GM12878 (cell line): ENCODE measurements around the gene MUC20. TPM values are rescaled to one million over a fixed set of nuclear protein-coding genes. Genes with fewer than 3 reads are reported as not detected.

ENCODE experiments used
- ATAC-seq: fragments of 200-7000 bp; cut with Tn5 transposase; 3 replicates; pipeline ENCODE4 v1.9.1; 2020; ENCODE audit warnings: mild to moderate bottlenecking, moderate library complexity
- BruUV-seq: library from RNA; stranded (reverse); fragments of 400-500 nt; replicated peaks from 2 replicates; lab custom pipeline; 2021; lab: Mats Ljungman, UMichigan
- CTCF ChIA-PET: fragments of 300-600 bp; sonication (Branson Sonifier 250); formaldehyde crosslinking; extraction: SDS; loops from one replicate; lab custom pipeline; 2021; ENCODE audit warnings: inconsistent platforms; lab: Yijun Ruan, JAX
- POLR2A ChIA-PET: fragments of 350-600 bp; formaldehyde crosslinking; extraction: SDS; loops from one replicate; lab custom pipeline; 2021; ENCODE audit warnings: inconsistent platforms; lab: Charles Lee
- RAD21 ChIA-PET: fragments of 300-600 bp; sonication (Branson Sonifier 250); formaldehyde crosslinking; loops from one replicate; lab custom pipeline; 2023; ENCODE audit warnings: antibody characterized with exemption; ENCODE audit not compliant: unreplicated experiment; lab: Charles Lee
- SMC1A ChIA-PET: fragments of 300-600 bp; sonication (Branson Sonifier 250); formaldehyde crosslinking; loops from one replicate; lab custom pipeline; 2023; ENCODE audit not compliant: unreplicated experiment, uncharacterized antibody; lab: Charles Lee
- DNase-seq: peaks from one replicate; pipeline ENCODE4 v3.0.0-alpha.2; 2011; ENCODE audit warnings: low read depth, low spot score
- FAIRE-seq: peaks from 3 replicates; lab custom pipeline; 2011; peaks lifted over from hg19 to GRCh38; lab: Jason Lieb, UNC
- H2AFZ ChIP-seq: 2 replicates; pipeline ENCODE4 v1.6.0; 2011; ENCODE audit warnings: low read depth, low read length, control low read depth; ENCODE audit not compliant: control insufficient read depth
- H3K27ac ChIP-seq: 2 replicates; pipeline ENCODE4 v1.5.1; 2011; ENCODE audit warnings: control low read depth; ENCODE audit not compliant: control insufficient read depth, insufficient read depth
- H3K27me3 ChIP-seq, 2 experiments: replicated peaks in 1 of 2; 2 replicates each; pipeline versions ENCODE4 v1.6.0 to v1.6.1; 2011; ENCODE audit warnings: low read length in 1 of 2; ENCODE audit not compliant: control insufficient read depth in 2 of 2, insufficient read depth in 2 of 2
- H3K36me3 ChIP-seq, 2 experiments: 2 replicates each; pipeline ENCODE4 v1.5.1; 2011; ENCODE audit warnings: low read length in 1 of 2; ENCODE audit not compliant: control insufficient read depth in 2 of 2, insufficient read depth in 2 of 2
- H3K4me1 ChIP-seq: 2 replicates; pipeline ENCODE4 v1.6.1; 2011; ENCODE audit warnings: mild to moderate bottlenecking, low read length, moderate library complexity, mixed read lengths; ENCODE audit not compliant: control insufficient read depth, insufficient read depth
- H3K4me2 ChIP-seq: 2 replicates; pipeline ENCODE4 v1.6.0; 2011; ENCODE audit warnings: control low read depth; ENCODE audit not compliant: control insufficient read depth, insufficient read depth
- H3K4me3 ChIP-seq: fragments of 200-600 bp; sonication (generic); 2 replicates; pipeline ENCODE4 v1.5.1; 2016
- H3K79me2 ChIP-seq: 2 replicates; pipeline ENCODE4 v1.6.0; 2011; ENCODE audit warnings: low read length; ENCODE audit not compliant: control insufficient read depth, insufficient read depth
- H3K9ac ChIP-seq: 2 replicates; pipeline ENCODE4 v1.8.0; 2011; ENCODE audit warnings: low read length, control low read depth, mixed read lengths; ENCODE audit not compliant: control insufficient read depth, insufficient read depth
- H3K9me3 ChIP-seq: replicated peaks from 3 replicates; pipeline ENCODE4 v1.5.1; 2011; ENCODE audit warnings: mild to moderate bottlenecking, low read length; ENCODE audit not compliant: control insufficient read depth, insufficient read depth
- H4K20me1 ChIP-seq: 2 replicates; pipeline ENCODE4 v1.6.0; 2011; ENCODE audit not compliant: control insufficient read depth, insufficient read depth
- BACH1 ChIP-seq: fragments of 450-650 bp; IDR thresholded peaks from 2 replicates; pipeline ENCODE4 v1.6.1; 2017; ENCODE audit warnings: mild to moderate bottlenecking, borderline replicate concordance
- CHD1 ChIP-seq: IDR thresholded peaks from 2 replicates; pipeline ENCODE4 v1.6.1; 2012; ENCODE audit warnings: low read depth, low read length, improper control_type of control experiment
- GABPA ChIP-seq: IDR thresholded peaks from 2 replicates; pipeline ENCODE4 v1.6.1; 2014; ENCODE audit warnings: antibody characterized with exemption, low read depth, mild to moderate bottlenecking, inconsistent platforms
- JUNB ChIP-seq: IDR thresholded peaks from 2 replicates; pipeline ENCODE4 v1.6.1; 2016; ENCODE audit warnings: antibody characterized with exemption, mild to moderate bottlenecking
- PAX5 ChIP-seq: IDR thresholded peaks from 2 replicates; pipeline ENCODE4 v1.6.1; 2011; ENCODE audit warnings: low read depth, low read length, borderline replicate concordance
- PAX8 ChIP-seq: fragments of 450-650 bp; IDR thresholded peaks from 2 replicates; pipeline ENCODE4 v1.6.1; 2017; ENCODE audit warnings: mild to moderate bottlenecking, moderate library complexity
- SPI1 ChIP-seq: IDR thresholded peaks from 2 replicates; pipeline ENCODE4 v1.6.1; 2011; ENCODE audit warnings: low read depth, mild to moderate bottlenecking, low read length, moderate library complexity, borderline replicate concordance; ENCODE audit not compliant: insufficient read depth
- WGBS: methylation state at CpG from one replicate; pipeline ENCODE4 v1.1.6; 2016; ENCODE audit warnings: low lambda C conversion rate; ENCODE audit not compliant: insufficient replicate concordance, insufficient coverage; ENCODE audit errors: missing lambda C conversion rate; 5-methylcytosine and 5-hydroxymethylcytosine counted together
- in situ Hi-C: fragments of 300-500 bp; cut with MboI; formaldehyde crosslinking; loops from 9 replicates; pipeline ENCODE4 v1.14.3; 2018; ENCODE audit warnings: mixed read lengths
- intact Hi-C: fragments of 100-400 bp; cut with micrococcal nuclease; formaldehyde crosslinking; loops from one replicate; pipeline ENCODE4 v1.14.2; 2022; ENCODE audit not compliant: unreplicated experiment
- polyA plus RNA-seq, 11 experiments: library from polyadenylated mRNA; depleted of rRNA in 4 of 11; unstranded in 6 of 11; stranded (reverse) in 5 of 11; fragments of >200 nt; fragmentation: Nextera tagmentation in 4 of 11; fragmentation: Illumina TruSeq in 1 of 11; extraction: Ambion mirVana in 4 of 11; extraction: Trizol in 1 of 11; gene quantifications; 1 replicate in 1 of 11; 2 replicates in 10 of 11; pipeline versions ENCODE4 v1.2.1 to v1.2.3, GENCODE V29; 2011 to 2016; ENCODE audit warnings: inconsistent platforms in 2 of 11, missing spikeins in 2 of 11, low read depth in 1 of 11
- total RNA-seq, 4 experiments: library from RNA; depleted of rRNA in 3 of 4; stranded (reverse); fragments of >200 nt in 3 of 4; fragmentation: Illumina TruSeq in 1 of 4; extraction: Trizol in 1 of 4; gene quantifications; 2 replicates each; pipeline versions ENCODE4 v1.2.1 to v1.2.3, GENCODE V29; 2013 to 2021
- TF ChIP-seq, protein P1 (sequence below): IDR thresholded peaks from 2 replicates; pipeline ENCODE4 v1.6.1; 2012; ENCODE audit warnings: low read depth, low read length, improper control_type of control experiment
- TF ChIP-seq, protein P2 (sequence below): fragments of 450-650 bp; formaldehyde crosslinking; IDR thresholded peaks from 2 replicates; pipeline ENCODE4 v1.5.0; 2022; ENCODE audit warnings: mild to moderate bottlenecking, missing genetic modification characterization
- TF ChIP-seq, protein P3 (sequence below): fragments of 450-650 bp; IDR thresholded peaks from 2 replicates; pipeline ENCODE4 v1.6.1; 2016; ENCODE audit warnings: mild to moderate bottlenecking
- TF ChIP-seq, protein P4 (sequence below): fragments of 450-650 bp; IDR thresholded peaks from 2 replicates; pipeline ENCODE4 v1.6.1; 2014; ENCODE audit warnings: mild to moderate bottlenecking

The MUC20 gene
- total and polyA plus RNA-seq, 10 of the 15 experiments (the other 5 are each of a cell fraction or from before 2014, with no cell fraction given), result 0.04 to 0.46 (median 0.17) TPM; not detected in 3

DNA sequence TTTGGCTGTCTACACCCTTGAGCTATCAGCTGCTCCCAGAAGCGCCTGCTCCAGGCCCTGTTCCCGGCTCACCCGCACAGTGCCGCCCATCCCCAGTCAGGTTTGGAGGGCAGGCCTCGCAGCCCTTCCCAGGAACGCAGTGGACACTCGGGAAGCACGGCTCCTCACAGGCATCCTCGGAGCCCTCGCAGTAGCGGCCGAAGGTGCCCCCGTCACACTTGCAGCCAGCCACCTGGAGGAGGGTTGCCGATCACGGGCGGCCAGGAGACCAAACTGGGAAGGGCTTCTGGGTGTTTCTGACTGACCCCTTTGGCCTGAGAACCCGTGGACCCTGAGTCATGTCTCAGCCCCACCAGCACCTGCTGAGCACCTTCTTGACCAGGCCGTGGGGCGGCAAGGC, 33.4 kb downstream of the MUC20 start:
- BruUV-seq, result no TSS peak
- no peak for DNase-seq
- no peaks in the 10 kb centered on the region; a peak in 2 of 4 replicates for H3K27me3 ChIP-seq
- H3K27ac ChIP-seq, result no peak overlapping the region
- no peak for ATAC-seq
- no peak overlapping the region for H3K4me3 ChIP-seq
- TF ChIP-seq JUNB, result no peak
- RAD21 ChIA-PET, result no interaction called here
- POLR2A ChIA-PET, result no interaction called here
- FAIRE-seq, result no peak
- H3K9me3 ChIP-seq, result no peaks in the 10 kb centered on the region
- H3K4me2 ChIP-seq, result no peak overlapping the region
- no peak overlapping the region for H2AFZ ChIP-seq
- WGBS, result 74% methylated on average over 19 of the region's 19 CpGs
- intact Hi-C loops, result no loop called here
- no peaks in the 10 kb centered on the region for H3K4me1 ChIP-seq
- H3K9ac ChIP-seq, result no peak overlapping the region
- no peaks in the 10 kb centered on the region for H4K20me1 ChIP-seq
- SMC1A ChIA-PET, result no interaction called here
- no peaks in the 10 kb centered on the region for H3K36me3 ChIP-seq
- in situ Hi-C loops, result loop anchor here (10.0 kb wide), 1 partner anchor 61 kb away; the partner anchor contains the start of gene MUC4
- no peaks in the 10 kb centered on the region for H3K79me2 ChIP-seq
- CTCF ChIA-PET, result no interaction called here

- in situ Hi-C loops, result loop anchor here (5.0 to 10.0 kb wide), 2 partner anchors 60 to 82 kb away; partner anchors contain the start of gene MUC4
- Histone ChIP-seq H3K27ac (no peak overlapping the region), H3K4me2 (no peak overlapping the region), H3K4me3 (no peak overlapping the region), H4K20me1 (no peaks in the 10 kb centered on the region), H3K27me3 (no peaks in the 10 kb centered on the region; a peak in 2 of 4 replicates), H3K36me3 (no peaks in the 10 kb centered on the region), H3K4me1 (no peaks in the 10 kb centered on the region), H3K9ac (no peak overlapping the region), H3K79me2 (no peaks in the 10 kb centered on the region), H3K9me3 (no peaks in the 10 kb centered on the region), H2AFZ (no peak overlapping the region)
- SMC1A ChIA-PET, result no interaction called here
- CTCF ChIA-PET, result no interaction called here
- intact Hi-C loops, result no loop called here
- POLR2A ChIA-PET, result no interaction called here
- BruUV-seq, result no TSS peak
- RAD21 ChIA-PET, result no interaction called here
- ATAC-seq (no peak), FAIRE-seq (no peak), DNase-seq (no peak)
- 23% methylated on average over 7 of the region's 7 CpGs for WGBS
- TF ChIP-seq, protein P1, sequence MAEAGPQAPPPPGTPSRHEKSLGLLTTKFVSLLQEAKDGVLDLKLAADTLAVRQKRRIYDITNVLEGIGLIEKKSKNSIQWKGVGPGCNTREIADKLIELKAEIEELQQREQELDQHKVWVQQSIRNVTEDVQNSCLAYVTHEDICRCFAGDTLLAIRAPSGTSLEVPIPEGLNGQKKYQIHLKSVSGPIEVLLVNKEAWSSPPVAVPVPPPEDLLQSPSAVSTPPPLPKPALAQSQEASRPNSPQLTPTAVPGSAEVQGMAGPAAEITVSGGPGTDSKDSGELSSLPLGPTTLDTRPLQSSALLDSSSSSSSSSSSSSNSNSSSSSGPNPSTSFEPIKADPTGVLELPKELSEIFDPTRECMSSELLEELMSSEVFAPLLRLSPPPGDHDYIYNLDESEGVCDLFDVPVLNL, result no peak
- no peak for TF ChIP-seq CHD1
- TF ChIP-seq, protein P2, sequence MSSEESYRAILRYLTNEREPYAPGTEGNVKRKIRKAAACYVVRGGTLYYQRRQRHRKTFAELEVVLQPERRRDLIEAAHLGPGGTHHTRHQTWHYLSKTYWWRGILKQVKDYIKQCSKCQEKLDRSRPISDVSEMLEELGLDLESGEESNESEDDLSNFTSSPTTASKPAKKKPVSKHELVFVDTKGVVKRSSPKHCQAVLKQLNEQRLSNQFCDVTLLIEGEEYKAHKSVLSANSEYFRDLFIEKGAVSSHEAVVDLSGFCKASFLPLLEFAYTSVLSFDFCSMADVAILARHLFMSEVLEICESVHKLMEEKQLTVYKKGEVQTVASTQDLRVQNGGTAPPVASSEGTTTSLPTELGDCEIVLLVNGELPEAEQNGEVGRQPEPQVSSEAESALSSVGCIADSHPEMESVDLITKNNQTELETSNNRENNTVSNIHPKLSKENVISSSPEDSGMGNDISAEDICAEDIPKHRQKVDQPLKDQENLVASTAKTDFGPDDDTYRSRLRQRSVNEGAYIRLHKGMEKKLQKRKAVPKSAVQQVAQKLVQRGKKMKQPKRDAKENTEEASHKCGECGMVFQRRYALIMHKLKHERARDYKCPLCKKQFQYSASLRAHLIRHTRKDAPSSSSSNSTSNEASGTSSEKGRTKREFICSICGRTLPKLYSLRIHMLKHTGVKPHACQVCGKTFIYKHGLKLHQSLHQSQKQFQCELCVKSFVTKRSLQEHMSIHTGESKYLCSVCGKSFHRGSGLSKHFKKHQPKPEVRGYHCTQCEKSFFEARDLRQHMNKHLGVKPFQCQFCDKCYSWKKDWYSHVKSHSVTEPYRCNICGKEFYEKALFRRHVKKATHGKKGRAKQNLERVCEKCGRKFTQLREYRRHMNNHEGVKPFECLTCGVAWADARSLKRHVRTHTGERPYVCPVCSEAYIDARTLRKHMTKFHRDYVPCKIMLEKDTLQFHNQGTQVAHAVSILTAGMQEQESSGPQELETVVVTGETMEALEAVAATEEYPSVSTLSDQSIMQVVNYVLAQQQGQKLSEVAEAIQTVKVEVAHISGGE (CRISPR knock-in tag), result no peak
- TF ChIP-seq PAX5, result no peak
- TF ChIP-seq SPI1, result no peak
- TF ChIP-seq, protein P3, sequence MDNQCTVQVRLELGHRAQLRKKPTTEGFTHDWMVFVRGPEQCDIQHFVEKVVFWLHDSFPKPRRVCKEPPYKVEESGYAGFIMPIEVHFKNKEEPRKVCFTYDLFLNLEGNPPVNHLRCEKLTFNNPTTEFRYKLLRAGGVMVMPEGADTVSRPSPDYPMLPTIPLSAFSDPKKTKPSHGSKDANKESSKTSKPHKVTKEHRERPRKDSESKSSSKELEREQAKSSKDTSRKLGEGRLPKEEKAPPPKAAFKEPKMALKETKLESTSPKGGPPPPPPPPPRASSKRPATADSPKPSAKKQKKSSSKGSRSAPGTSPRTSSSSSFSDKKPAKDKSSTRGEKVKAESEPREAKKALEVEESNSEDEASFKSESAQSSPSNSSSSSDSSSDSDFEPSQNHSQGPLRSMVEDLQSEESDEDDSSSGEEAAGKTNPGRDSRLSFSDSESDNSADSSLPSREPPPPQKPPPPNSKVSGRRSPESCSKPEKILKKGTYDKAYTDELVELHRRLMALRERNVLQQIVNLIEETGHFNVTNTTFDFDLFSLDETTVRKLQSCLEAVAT, result no peak
- no peak for TF ChIP-seq BACH1
- TF ChIP-seq PAX8, result no peak
- TF ChIP-seq, protein P4, sequence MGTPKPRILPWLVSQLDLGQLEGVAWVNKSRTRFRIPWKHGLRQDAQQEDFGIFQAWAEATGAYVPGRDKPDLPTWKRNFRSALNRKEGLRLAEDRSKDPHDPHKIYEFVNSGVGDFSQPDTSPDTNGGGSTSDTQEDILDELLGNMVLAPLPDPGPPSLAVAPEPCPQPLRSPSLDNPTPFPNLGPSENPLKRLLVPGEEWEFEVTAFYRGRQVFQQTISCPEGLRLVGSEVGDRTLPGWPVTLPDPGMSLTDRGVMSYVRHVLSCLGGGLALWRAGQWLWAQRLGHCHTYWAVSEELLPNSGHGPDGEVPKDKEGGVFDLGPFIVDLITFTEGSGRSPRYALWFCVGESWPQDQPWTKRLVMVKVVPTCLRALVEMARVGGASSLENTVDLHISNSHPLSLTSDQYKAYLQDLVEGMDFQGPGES, result no peak
- TF ChIP-seq GABPA, result no peak
Measured at GRCh38 chr3:195754906-195755305, 34.1 kb downstream of the MUC20 start.
